Fibroblast of lung (primary cell): ENCODE data around the gene AASDHPPT. TPM values are rescaled to one million over a fixed set of nuclear protein-coding genes. Genes with fewer than 3 reads are reported as not detected.

Experiments used
- DNase-seq, 2 donors: peaks; one replicate each; pipeline versions ENCODE4 v3.0.0 to v3.0.0-alpha.2; 2010; ENCODE audit warnings: low read depth in 2 of 2
- H2AFZ ChIP-seq: 2 replicates; pipeline ENCODE4 v1.5.1; 2012; ENCODE audit warnings: low read length, control low read depth, inconsistent platforms
- H3K27ac ChIP-seq: 2 replicates; pipeline ENCODE4 v1.5.1; 2011; ENCODE audit warnings: low read length, control low read depth; ENCODE audit not compliant: insufficient read depth
- H3K27me3 ChIP-seq: 2 replicates; pipeline ENCODE4 v1.5.1; 2011; ENCODE audit warnings: mild to moderate bottlenecking, low read length; ENCODE audit not compliant: control insufficient read depth, insufficient read depth
- H3K36me3 ChIP-seq: 2 replicates; pipeline ENCODE4 v1.5.1; 2011; ENCODE audit warnings: low read length; ENCODE audit not compliant: control insufficient read depth, insufficient read depth
- H3K4me1 ChIP-seq: 2 replicates; pipeline ENCODE4 v1.5.1; 2011; ENCODE audit warnings: low read length; ENCODE audit not compliant: control insufficient read depth, insufficient read depth; ENCODE audit errors: extremely low read depth
- H3K4me2 ChIP-seq: 2 replicates; pipeline ENCODE4 v1.5.1; 2011; ENCODE audit warnings: low read length, control low read depth; ENCODE audit not compliant: insufficient read depth; ENCODE audit errors: extremely low read depth
- H3K4me3 ChIP-seq, 4 experiments: fragments of 200-600 bp in 1 of 4; sonication (generic) in 1 of 4; replicated peaks in 1 of 4; 2 replicates each; pipeline ENCODE4 v1.5.1; 2011 to 2016; ENCODE audit warnings: low read length in 4 of 4, low read depth in 3 of 4, mild to moderate bottlenecking in 3 of 4, control low read depth in 2 of 4, inconsistent platforms in 1 of 4, mixed read lengths in 1 of 4; ENCODE audit not compliant: insufficient read depth in 1 of 4; ENCODE audit errors: control extremely low read depth in 1 of 4
- H3K79me2 ChIP-seq: 2 replicates; pipeline ENCODE4 v1.5.1; 2012; ENCODE audit warnings: mild to moderate bottlenecking, low read length, inconsistent platforms; ENCODE audit not compliant: control insufficient read depth, insufficient read depth
- H3K9ac ChIP-seq: 2 replicates; pipeline ENCODE4 v1.5.1; 2011; ENCODE audit warnings: mild to moderate bottlenecking, low read length, control low read depth; ENCODE audit not compliant: insufficient read depth
- H3K9me3 ChIP-seq: 2 replicates; pipeline ENCODE4 v1.5.1; 2012; ENCODE audit warnings: low read depth, low read length; ENCODE audit not compliant: control insufficient read depth, insufficient read depth
- H4K20me1 ChIP-seq: 2 replicates; pipeline ENCODE4 v1.5.1; 2011; ENCODE audit warnings: low read length; ENCODE audit not compliant: control insufficient read depth, insufficient read depth; ENCODE audit errors: extremely low read depth
- CTCF ChIP-seq, 2 donors: IDR thresholded peaks in 1 of 2; conservative IDR thresholded peaks in 1 of 2; 1 replicate in 1 of 2; 2 replicates in 1 of 2; pipeline ENCODE4 v1.5.1; 2011 to 2012; ENCODE audit warnings: low read length in 2 of 2, control low read depth in 1 of 2, inconsistent platforms in 1 of 2, low read depth in 1 of 2, mild to moderate bottlenecking in 1 of 2
- EZH2 ChIP-seq: IDR thresholded peaks from 2 replicates; pipeline ENCODE4 v1.5.1; 2012; ENCODE audit warnings: low read length, control low read depth, mild to moderate bottlenecking; ENCODE audit errors: missing control alignments
- polyA plus RNA-seq, 2 donors: library from polyadenylated mRNA; depleted of rRNA in 1 of 2; stranded (reverse) in 1 of 2; unstranded in 1 of 2; fragments of >200 nt; gene quantifications; 2 replicates each; pipeline ENCODE4 v1.2.1, GENCODE V29; 2011 to 2012; ENCODE audit warnings: missing spikeins in 1 of 2
- total RNA-seq: library from RNA; depleted of rRNA; stranded (reverse); fragments of >200 nt; gene quantifications from 2 replicates; pipeline ENCODE4 v1.2.1, GENCODE V29; 2014

Gene AASDHPPT
- total and polyA plus RNA-seq, 2 donors (not counting 1 experiment from before 2014, with no cell fraction given) = 34.1 to 55.0 TPM

- H3K4me1 ChIP-seq = peaks cover 5% of the 10 kb centered on the region
- no peak overlapping the region for H3K4me3 ChIP-seq
- H3K36me3 ChIP-seq = no peaks in the 10 kb centered on the region
- TF ChIP-seq EZH2 = no peak
- TF ChIP-seq CTCF (conservative IDR thresholded peaks at IDR 0.05 in 1 of 2, IDR thresholded peaks at IDR 0.05 in 1 of 2; ENCODE audit: low read depth in 1 of 2, low read length in 2 of 2) = no peak
- H3K79me2 ChIP-seq = peaks cover 33% of the 10 kb centered on the region
- no peaks in the 10 kb centered on the region for H4K20me1 ChIP-seq
- no peak overlapping the region for H2AFZ ChIP-seq
- no peaks in the 10 kb centered on the region for H3K27me3 ChIP-seq
- DNase-seq = peak in 1 of 2 donors; percentile 83
- H3K4me2 ChIP-seq = no peak overlapping the region
- no peak overlapping the region for H3K9ac ChIP-seq
- H3K9me3 ChIP-seq = no peaks in the 10 kb centered on the region
- no peak overlapping the region for H3K27ac ChIP-seq
Measured at GRCh38 chr11:106088896-106089295, 11.4 kb downstream of the AASDHPPT start.

GRCh38 chr11:106091480-106092123 is 14.1 kb downstream of the AASDHPPT start:
- peak; percentile 84 to 88 for DNase-seq
- TF ChIP-seq EZH2 (no peak), CTCF (conservative IDR thresholded peaks at IDR 0.05 in 1 of 2, IDR thresholded peaks at IDR 0.05 in 1 of 2; ENCODE audit: low read depth in 1 of 2, low read length in 2 of 2) (no peak)
- H4K20me1 ChIP-seq = no peaks in the 10 kb centered on the region
- H3K4me3 ChIP-seq = no peak overlapping the region
- H3K9me3 ChIP-seq = no peaks in the 10 kb centered on the region
- peaks cover 24% of the 10 kb centered on the region for H3K79me2 ChIP-seq
- H2AFZ ChIP-seq = no peak overlapping the region
- H3K36me3 ChIP-seq = peaks cover 5% of the 10 kb centered on the region
- no peak overlapping the region for H3K9ac ChIP-seq
- H3K4me1 ChIP-seq = peaks cover 5% of the 10 kb centered on the region
- no peaks in the 10 kb centered on the region for H3K27me3 ChIP-seq
- peak overlapping the region; percentile 48 for H3K4me2 ChIP-seq
- H3K27ac ChIP-seq = no peak overlapping the region

GRCh38 chr11:106092446-106092845 is 15.0 kb downstream of the AASDHPPT start:
- Histone ChIP-seq H3K36me3 (peaks cover 7% of the 10 kb centered on the region), H3K79me2 (peaks cover 22% of the 10 kb centered on the region), H3K4me3 (no peak overlapping the region)

More at GRCh38 chr11:106092446-106092845, 15.0 kb downstream of the AASDHPPT start:
- no peak overlapping the region for H3K27ac ChIP-seq
- H3K9ac ChIP-seq = no peak overlapping the region
- no peaks in the 10 kb centered on the region for H4K20me1 ChIP-seq
- TF ChIP-seq CTCF (conservative IDR thresholded peaks at IDR 0.05 in 1 of 2, IDR thresholded peaks at IDR 0.05 in 1 of 2; ENCODE audit: low read depth in 1 of 2, low read length in 2 of 2) (no peak), EZH2 (no peak)
- no peaks in the 10 kb centered on the region for H3K27me3 ChIP-seq
- H2AFZ ChIP-seq = no peak overlapping the region
- peaks cover 5% of the 10 kb centered on the region for H3K4me1 ChIP-seq
- H3K4me2 ChIP-seq = no peak overlapping the region
- DNase-seq = no peak
- H3K9me3 ChIP-seq = no peaks in the 10 kb centered on the region
